Kidney capillary endothelial cell (primary cell): ENCODE results near the gene CD27.

Experiments used
- DNase-seq: peaks from one replicate; pipeline ENCODE4 v3.0.0-alpha.2; 2018; ENCODE audit warnings: low spot score

Gene CD27

DNA sequence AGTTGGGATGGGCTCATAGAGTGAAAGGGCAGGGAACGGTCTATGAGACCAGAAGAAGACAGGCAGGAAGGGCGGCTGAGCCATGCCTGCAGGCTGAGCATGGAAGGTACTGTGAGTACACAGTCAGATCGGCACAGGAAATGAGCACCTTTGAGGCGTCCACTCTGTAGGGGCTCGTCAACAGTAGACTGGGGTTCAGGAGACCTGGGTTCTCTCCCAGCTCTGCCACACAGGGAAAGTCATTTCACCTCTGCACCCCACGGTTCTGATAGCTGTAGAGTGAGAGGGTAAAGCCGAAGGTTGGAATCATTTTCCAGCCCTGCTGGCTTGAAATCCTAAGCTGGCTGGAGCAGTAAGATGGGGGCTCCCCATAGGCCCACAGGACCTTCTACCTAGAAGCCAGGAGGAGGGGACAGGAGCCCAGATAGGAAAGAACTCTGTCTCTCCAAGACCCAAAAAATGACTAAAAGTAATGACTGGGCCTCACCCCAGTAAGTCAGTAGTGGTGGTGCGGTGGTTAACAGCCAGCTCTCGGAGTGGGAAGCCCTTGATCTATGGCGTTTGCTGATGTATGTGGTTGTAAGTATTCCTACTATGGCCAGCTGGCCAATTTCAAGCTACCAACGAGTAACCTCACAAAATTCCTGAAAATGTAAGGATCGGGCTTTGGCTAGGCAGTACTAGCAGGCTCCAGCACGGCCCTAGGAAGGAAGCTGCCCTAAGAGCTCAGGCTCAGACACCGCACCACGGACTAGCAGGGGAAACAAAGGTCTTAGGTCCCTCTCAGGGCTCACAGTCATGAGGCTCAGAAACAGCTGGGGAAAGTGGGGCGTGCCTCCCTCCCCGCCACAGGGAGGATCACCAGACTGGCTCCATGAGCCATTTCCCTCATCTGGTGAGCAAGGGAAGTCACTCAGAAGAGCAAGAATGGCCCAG is 10.3 kb upstream of the CD27 start:
- no peak for DNase-seq

DNA sequence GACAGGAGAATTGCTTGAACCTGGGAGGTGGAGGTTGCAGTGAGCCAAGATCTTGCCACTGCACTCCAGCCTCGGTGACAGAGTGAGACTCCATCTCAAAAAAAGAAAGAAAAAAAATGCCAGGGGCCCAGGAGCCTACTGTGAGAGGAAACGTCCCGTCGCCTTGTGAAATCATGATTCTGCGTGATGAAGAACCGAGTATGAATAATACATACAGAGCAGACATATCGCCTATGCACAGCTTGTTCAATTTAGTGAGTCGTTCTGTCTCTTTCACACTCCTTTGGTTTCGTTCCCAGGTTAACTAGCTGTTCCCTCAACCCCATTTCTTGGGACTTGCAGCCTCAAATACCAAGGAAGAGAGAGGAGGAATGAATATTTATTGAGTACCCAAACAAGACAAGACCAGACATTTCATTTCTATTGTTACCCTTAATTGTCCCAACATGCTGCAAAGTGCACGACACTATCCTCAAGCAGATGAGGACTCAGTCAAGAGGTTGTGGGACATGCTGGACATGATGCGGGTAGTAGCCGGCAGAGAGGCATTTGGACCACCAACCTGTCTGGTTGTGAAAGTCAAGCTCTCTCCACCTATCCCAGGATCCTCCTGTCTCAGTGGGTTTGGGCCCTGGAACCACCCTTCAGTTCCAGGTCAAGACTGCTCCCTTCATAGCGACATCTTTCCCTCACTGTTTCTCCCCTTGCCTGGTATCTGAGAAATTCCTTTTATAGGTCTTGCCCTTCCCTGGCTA is 8.6 kb upstream of the CD27 start:
- DNase-seq = no peak

DNA sequence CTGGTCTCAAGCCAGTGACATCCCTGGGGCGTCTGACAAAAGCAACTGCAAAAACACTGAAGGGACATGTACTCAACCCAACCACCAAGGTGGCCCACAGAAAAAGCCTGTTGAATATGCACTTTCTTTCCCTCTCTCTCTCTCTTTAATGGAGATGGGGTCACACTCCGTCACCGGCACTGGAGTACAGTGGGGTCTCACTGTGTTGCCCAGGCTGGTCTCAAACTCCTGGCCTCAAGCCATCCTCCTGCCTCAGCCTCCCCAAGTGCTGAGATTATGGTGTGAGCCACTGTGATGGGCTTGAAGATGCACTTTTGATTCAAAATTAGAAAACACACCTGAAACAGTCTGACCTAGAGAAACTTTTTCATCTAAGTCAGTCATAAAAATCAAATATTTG is 7.2 kb upstream of the CD27 start:
- DNase-seq = no peak

DNA sequence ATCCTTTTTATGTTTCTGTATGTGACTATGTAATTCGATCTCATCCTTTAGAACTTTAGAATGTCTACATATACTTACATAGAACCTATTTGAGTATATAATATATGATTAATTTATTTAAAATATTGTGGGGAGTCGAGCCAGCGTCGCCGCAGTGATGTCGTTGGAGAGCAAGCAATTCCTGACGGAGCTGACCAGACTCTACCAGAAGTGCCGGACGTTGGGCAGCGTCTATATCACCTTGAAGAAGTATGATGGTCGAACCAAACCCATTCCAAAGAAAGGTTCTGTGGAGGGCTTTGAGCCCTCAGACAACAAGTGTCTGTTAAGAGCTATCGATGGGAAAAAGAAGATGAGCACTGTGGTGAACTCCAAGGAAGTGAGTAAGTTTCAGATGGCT is 6.4 kb upstream of the CD27 start:
- DNase-seq = no peak

DNA sequence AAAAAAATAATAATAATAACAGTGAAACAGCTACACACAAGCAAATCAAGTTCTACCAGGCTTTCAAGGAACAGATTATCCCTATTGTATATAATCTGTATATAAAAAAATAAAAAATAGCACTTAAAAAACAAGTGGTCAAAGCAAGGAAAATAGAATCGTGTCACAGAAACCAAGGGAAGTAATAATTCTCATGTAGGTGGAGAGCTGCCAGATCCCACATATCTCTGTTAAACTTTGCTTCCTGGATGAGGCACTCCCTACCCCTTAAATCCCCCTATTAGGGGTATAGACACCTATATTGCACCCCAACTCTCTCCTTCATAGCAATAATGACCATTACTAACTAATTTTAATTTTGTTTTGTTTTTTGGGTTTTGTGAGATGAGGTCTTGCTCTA is 4.4 kb upstream of the CD27 start:
- no peak for DNase-seq

DNA sequence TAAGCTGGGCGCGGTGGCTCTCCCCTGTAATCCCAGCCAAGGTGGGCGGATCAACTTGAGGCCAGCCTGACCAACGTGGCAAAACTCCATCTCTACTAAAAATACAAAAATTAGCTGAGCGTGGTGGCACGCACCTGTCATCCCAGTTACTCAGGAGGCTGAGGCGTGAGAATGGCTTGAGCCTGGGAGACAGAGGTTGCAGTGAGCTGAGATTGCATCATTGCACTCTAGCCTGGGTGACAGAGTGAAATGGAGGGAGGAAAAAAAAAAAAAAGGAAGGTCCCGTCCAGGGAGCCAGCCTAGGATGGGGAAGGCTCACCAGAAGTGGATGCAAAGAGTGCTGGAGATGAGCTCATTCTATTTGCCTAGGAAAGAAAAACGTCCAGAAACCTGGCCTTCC is 1.9 kb upstream of the CD27 start:
- no peak for DNase-seq

DNA sequence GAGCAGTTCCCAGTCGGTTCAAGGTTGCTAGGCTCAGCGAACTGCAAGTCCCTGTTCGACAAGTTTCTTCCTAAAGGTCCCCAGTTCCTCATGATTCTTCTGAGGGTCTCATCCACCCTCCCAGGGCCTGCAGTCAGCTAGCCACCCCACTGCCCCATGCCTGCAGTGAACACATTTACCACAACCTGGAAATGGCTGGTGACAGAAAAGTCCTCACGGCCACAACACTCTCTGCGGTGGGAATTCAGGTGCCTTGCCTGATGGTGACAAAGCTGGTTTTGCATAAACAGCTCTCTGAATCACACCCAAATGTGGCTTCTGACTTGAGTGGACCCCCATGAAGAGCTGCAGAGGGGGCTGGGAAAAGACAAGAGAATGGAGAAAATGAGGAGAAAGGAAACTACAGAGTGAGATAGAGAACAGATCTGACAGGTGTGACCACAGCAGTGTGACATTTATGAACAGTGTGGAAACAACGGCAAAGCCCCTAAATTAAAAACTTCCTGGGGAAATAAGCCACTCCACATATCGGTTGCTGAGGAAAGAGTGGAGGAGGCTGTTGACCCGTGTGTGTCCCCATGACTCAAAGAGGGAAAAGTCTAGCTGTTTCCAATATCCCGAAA is 1.3 kb upstream of the CD27 start:
- no peak for DNase-seq

DNA sequence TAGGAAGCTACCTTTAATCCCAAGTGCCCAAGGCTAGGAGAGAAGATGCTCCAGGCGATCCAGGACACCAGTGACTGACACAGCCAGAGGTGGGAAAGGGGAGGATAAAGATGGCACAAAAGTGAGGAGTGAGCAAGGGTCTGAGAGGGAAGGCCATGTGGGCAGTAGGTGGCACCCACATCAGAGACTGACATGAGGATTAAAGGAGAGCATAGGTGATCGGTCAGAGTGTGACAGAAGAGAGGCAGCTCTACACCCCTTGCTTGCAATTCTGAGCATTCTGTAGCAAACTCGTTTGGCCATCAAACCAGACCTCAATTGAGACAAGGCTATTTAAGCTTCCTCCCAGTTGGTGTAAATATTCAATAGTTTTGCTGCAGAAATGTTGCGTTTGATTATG is 724 bp upstream of the CD27 start:
- no peak for DNase-seq

DNA sequence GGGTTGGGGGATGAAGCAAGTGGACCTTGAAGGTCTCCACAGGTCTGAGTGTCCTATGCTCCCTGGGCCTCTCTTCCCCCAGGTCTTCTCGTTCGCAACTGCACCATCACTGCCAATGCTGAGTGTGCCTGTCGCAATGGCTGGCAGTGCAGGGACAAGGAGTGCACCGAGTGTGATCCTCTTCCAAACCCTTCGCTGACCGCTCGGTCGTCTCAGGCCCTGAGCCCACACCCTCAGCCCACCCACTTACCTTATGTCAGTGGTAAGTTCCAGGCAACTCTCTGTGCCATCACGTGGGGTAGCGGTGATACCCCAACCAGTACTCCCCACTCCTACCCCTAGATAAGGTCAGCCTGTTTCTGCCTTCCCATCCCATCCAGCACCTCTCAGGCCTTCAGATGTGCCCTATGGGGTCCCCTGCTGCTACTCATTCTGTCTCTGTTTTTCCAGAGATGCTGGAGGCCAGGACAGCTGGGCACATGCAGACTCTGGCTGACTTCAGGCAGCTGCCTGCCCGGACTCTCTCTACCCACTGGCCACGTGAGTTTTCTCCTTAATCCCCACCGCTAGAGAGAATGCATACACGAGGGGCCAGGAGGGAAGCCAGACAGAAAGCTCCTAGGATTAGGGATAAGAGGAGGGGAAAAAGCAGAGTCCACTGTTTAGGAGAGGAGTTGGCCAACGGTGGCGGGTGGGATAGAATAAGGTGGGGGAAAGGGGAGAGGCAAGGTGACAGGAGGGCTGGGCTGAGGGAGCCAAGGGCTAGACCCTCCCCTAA is 5.5 kb downstream of the CD27 start:
- no peak for DNase-seq

DNA sequence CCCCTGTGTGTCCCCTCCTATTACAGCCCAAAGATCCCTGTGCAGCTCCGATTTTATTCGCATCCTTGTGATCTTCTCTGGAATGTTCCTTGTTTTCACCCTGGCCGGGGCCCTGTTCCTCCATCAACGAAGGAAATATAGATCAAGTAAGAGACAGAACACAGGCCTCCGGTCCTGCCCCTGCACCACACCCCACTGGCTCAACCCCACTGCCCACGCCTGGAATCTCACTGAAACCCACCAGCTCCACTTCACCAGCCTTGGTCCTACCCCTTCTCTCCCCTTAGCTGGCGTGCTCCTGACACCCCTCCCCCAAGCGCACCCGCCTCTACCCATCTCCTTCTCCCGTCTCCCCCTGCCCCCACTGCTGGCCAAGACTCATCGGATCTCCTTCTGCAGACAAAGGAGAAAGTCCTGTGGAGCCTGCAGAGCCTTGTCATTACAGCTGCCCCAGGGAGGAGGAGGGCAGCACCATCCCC is 6.2 kb downstream of the CD27 start:
- DNase-seq = no peak

DNA sequence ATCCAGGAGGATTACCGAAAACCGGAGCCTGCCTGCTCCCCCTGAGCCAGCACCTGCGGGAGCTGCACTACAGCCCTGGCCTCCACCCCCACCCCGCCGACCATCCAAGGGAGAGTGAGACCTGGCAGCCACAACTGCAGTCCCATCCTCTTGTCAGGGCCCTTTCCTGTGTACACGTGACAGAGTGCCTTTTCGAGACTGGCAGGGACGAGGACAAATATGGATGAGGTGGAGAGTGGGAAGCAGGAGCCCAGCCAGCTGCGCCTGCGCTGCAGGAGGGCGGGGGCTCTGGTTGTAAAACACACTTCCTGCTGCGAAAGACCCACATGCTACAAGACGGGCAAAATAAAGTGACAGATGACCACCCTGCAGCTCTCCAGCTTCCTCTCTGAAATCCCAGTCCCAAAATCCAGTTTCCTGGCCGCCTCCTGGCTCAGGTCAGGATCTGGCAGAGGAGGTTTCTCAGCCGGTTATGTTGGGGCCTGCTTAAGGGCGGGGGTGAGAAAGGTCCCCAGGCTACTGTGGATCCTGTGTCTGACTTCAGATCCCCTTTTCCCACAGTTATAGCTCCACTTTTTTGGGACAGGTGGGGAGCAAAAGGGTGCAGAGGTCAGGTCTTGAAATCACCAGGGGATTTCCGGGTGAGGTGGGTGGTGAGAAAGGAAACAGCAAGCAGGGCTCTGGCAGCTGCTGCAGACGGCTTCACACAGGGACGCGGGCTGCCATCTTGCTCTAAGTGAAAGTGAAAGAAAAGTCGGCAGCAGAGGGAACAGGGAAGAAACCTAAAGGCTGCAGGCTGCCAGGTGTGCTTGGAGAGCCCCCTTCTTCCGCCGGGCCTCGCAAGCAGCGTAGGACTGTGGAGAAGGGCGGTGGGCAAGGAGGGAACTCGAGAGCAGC is 6.8 kb downstream of the CD27 start, which contains the start of gene TAPBPL:
TSS of gene TAPBPL (plus strand) at position 695 of the 897 bp plus-strand sequence. CDS start 207 bp downstream, outside the sequence.
- peak; percentile 78 for DNase-seq

DNA sequence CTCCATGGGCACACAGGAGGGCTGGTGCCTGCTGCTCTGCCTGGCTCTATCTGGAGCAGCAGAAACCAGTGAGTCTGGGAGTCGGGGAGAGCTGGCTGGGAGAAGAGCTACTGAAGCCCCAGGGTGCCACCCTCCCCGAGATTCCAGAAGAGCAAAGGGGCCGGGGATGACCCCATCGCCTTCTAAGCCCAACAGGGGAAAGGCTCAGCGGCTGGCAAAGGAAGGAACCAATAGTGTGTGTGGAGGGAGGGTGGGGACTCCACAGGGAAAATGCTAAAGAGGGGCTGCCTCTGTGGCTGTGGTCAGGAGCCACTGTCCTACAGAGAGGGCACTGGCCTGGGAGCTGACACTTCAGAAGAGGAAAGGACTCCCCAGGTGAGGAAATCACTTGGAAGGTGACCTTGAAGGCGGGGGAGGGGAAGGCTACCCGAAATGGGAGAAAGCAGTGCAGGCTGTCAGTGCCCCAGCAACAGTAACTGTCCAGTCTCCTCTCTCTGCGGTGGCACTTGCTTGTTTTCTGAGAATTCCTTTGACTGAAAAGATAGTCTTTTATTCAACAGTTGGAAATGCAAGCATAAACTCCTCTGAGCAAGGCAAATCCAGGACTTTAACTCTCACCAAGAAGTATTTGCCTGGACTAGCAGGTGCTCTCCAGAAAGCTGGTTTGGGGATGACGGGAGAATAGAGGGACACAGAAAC is 7.6 kb downstream of the CD27 start:
- DNase-seq = no peak

DNA sequence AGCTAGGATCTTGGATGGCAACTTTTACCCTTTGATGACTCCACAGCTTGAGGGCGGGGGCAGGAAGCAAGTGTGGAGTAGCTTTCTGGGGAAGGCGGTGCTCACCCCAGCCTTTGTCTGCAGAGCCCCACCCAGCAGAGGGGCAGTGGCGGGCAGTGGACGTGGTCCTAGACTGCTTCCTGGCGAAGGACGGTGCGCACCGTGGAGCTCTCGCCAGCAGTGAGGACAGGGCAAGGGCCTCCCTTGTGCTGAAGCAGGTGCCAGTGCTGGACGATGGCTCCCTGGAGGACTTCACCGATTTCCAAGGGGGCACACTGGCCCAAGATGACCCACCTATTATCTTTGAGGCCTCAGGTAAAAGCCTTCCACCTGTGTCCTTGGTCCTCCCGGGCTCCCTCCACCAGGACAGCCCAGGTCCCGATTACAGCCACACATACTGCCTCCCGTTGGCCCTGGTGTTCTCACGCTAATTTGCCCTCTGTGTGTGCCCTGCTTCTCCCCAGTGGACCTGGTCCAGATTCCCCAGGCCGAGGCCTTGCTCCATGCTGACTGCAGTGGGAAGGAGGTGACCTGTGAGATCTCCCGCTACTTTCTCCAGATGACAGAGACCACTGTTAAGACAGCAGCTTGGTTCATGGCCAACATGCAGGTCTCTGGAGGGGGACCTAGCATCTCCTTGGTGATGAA is 8.3 kb downstream of the CD27 start:
- DNase-seq = peak; percentile 56

DNA sequence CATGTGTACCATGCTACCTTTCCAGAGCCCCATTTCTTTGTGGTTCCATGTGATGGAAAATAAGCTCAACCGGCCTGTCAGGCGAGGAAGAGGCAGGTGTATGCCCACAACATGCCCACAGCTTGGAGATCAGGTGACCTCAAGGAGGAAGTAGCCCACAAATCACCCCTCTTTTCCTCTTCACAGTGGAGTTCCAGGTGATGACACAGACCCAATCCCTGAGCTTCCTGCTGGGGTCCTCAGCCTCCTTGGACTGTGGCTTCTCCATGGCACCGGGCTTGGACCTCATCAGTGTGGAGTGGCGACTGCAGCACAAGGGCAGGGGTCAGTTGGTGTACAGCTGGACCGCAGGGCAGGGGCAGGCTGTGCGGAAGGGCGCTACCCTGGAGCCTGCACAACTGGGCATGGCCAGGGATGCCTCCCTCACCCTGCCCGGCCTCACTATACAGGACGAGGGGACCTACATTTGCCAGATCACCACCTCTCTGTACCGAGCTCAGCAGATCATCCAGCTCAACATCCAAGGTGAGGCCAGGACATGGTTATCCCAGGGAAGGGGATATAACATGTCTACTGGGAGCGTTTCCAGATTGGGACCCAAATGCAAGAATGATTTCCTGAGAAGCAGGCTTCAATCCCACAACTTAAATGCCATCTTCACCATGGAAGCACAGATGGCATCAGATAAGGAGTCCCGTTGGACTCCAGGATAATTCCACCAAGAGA is 12.6 kb downstream of the CD27 start:
- no peak for DNase-seq

DNA sequence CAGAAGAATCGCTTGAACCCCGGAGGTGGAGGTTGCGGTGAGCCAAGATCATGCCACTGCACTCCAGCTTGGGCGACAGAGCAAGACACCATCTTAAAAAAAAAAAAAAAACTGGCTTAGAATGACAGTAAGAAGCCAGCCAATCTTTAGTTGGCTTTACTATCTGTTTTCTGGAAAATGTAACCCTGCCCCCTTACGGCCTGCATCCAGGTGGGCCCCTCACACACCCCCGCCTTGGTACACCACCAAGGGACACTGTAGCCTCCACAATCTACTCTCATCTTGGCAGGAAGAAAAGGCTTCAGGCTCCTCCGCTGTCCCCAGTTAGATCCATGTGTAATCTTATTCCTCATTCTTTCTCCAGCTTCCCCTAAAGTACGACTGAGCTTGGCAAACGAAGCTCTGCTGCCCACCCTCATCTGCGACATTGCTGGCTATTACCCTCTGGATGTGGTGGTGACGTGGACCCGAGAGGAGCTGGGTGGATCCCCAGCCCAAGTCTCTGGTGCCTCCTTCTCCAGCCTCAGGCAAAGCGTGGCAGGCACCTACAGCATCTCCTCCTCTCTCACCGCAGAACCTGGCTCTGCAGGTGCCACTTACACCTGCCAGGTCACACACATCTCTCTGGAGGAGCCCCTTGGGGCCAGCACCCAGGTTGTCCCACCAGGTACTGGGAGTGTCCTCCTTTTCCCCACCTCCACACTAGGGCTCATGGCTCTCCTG is 13.7 kb downstream of the CD27 start:
- DNase-seq = no peak

DNA sequence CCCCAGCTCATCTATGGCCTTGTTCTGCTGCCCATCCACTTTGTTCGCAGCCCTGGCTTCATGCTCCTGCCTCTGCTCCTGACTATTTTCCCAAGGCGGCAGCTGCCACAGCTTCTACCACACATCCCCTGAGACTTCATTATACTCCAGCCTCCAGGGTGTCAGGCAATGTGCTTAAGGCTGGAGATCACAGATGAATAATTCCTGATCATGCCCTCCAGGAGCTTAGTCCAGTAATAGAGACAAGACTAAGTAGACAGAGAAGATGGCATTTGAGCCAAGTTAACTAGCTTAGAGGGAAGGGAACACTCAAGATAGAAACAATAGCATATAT is 14.2 kb downstream of the CD27 start:
- no peak for DNase-seq

DNA sequence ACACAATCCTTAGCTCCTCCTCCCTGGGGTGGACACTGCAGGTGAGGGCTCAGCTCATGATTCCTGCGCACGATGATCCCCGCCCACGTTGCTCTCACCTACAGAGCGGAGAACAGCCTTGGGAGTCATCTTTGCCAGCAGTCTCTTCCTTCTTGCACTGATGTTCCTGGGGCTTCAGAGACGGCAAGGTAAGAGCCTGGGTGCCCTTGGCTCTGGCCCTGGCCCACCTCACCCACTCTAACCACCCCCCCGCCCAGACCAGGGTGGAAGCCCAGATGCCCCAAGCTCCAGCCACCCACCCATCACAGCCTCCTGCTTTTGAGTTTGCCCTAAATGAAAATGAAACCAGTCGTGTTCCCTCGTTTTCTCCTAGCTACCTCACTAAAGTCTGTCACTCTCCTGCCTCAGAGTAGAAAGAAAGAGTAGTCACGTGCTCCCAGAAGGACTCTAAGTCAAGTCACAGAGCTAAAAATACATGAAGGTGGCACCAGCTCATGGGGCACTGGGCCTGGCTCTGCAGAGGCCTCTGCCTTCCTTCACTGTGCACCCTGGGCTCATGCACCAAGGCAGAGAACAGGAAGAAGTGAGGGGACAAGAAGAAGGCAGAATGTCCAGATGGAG is 16.1 kb downstream of the CD27 start:
- DNase-seq = no peak
